IMR-90 (cell line): ENCODE results near the gene PHGDH. TPM values are rescaled to one million over a fixed set of nuclear protein-coding genes. Genes with fewer than 3 reads are reported as not detected.

Experiments used
- ATAC-seq: fragments of 200-7000 bp; cut with Tn5 transposase; 2 replicates; pipeline ENCODE4 v1.9.1; 2020; ENCODE audit warnings: low read depth, mild to moderate bottlenecking, moderate library complexity
- BruUV-seq: library from RNA; stranded (reverse); fragments of 400-500 nt; replicated peaks from 2 replicates; lab custom pipeline; 2021; lab: Mats Ljungman, UMichigan
- CTCF ChIA-PET: fragments of 300-600 bp; formaldehyde crosslinking; extraction: SDS; loops from one replicate; lab custom pipeline; 2021; ENCODE audit warnings: antibody characterized with exemption; lab: Yijun Ruan, JAX
- POLR2A ChIA-PET: fragments of 300-600 bp; sonication (Branson Sonifier 250); formaldehyde crosslinking; loops from one replicate; lab custom pipeline; 2022; ENCODE audit warnings: antibody characterized with exemption; ENCODE audit not compliant: unreplicated experiment; lab: Charles Lee
- DNase-seq: peaks from one replicate; pipeline ENCODE4 v3.0.0; 2013
- H2AFZ ChIP-seq: replicated peaks from 2 replicates; pipeline ENCODE3; 2013; ENCODE audit warnings: low read length, mild to moderate bottlenecking; ENCODE audit not compliant: poor library complexity
- H2AK5ac ChIP-seq: 2 replicates; pipeline ENCODE4 v1.6.1; 2013; ENCODE audit warnings: low read depth, low read length, inconsistent platforms
- H2AK9ac ChIP-seq: replicated peaks from 2 replicates; pipeline ENCODE3; 2013; ENCODE audit warnings: mild to moderate bottlenecking, low read depth, low read length, moderate library complexity; ENCODE audit not compliant: poor library complexity
- H2BK120ac ChIP-seq: 2 replicates; pipeline ENCODE4 v1.6.1; 2013; ENCODE audit warnings: low read depth, low read length, inconsistent platforms
- H2BK15ac ChIP-seq: 3 replicates; pipeline ENCODE4 v1.6.1; 2013; ENCODE audit warnings: low read depth, low read length, inconsistent platforms
- H2BK20ac ChIP-seq: 2 replicates; pipeline ENCODE4 v1.6.1; 2013; ENCODE audit warnings: low read depth, mild to moderate bottlenecking, inconsistent platforms, low read length, moderate library complexity
- H2BK5ac ChIP-seq: 2 replicates; pipeline ENCODE4 v1.6.1; 2013; ENCODE audit warnings: mild to moderate bottlenecking, low read depth, low read length, inconsistent platforms; ENCODE audit not compliant: poor library complexity, severe bottlenecking
- H3K14ac ChIP-seq: replicated peaks from 2 replicates; pipeline ENCODE4 v1.6.1; 2013; ENCODE audit warnings: low read depth, low read length, inconsistent platforms
- H3K18ac ChIP-seq: 2 replicates; pipeline ENCODE4 v1.6.1; 2013; ENCODE audit warnings: low read depth, low read length, control low read depth
- H3K23ac ChIP-seq: 2 replicates; pipeline ENCODE4 v1.6.1; 2013; ENCODE audit warnings: low read depth, low read length, inconsistent platforms
- H3K27ac ChIP-seq: 2 replicates; pipeline ENCODE4 v1.5.1; 2013; ENCODE audit warnings: mild to moderate bottlenecking, control low read depth, low read length; ENCODE audit not compliant: insufficient read depth
- H3K27me3 ChIP-seq: 2 replicates; pipeline ENCODE4 v1.6.1; 2013; ENCODE audit warnings: low read length; ENCODE audit not compliant: control insufficient read depth, insufficient read depth
- H3K36me3 ChIP-seq: 2 replicates; pipeline ENCODE4 v1.6.1; 2013; ENCODE audit warnings: low read length, mixed read lengths; ENCODE audit not compliant: control insufficient read depth, insufficient read depth
- H3K4ac ChIP-seq: 2 replicates; pipeline ENCODE4 v1.6.1; 2013; ENCODE audit warnings: low read depth, low read length, inconsistent platforms
- H3K4me1 ChIP-seq: 2 replicates; pipeline ENCODE4 v1.6.1; 2013; ENCODE audit warnings: low read length, mixed read lengths; ENCODE audit not compliant: control insufficient read depth, insufficient read depth
- H3K4me2 ChIP-seq: 2 replicates; pipeline ENCODE4 v1.6.1; 2013; ENCODE audit warnings: low read depth, mild to moderate bottlenecking, control low read depth, low read length, moderate library complexity
- H3K4me3 ChIP-seq: 2 replicates; pipeline ENCODE4 v1.5.1; 2013; ENCODE audit warnings: low read depth, mild to moderate bottlenecking, control low read depth, low read length, moderate library complexity; ENCODE audit not compliant: insufficient read depth
- H3K56ac ChIP-seq: 2 replicates; pipeline ENCODE4 v1.6.1; 2013; ENCODE audit warnings: low read length, inconsistent platforms; ENCODE audit not compliant: insufficient read depth; ENCODE audit errors: extremely low read depth
- H3K79me1 ChIP-seq, 2 experiments: 2 replicates each; pipeline ENCODE4 v1.6.1; 2013; ENCODE audit warnings: low read length in 2 of 2, inconsistent platforms in 1 of 2, low read depth in 1 of 2
- H3K9ac ChIP-seq: 2 replicates; pipeline ENCODE4 v1.6.1; 2013; ENCODE audit warnings: low read depth, low read length, control low read depth
- H3K9me1 ChIP-seq: 2 replicates; pipeline ENCODE4 v1.6.1; 2013; ENCODE audit warnings: low read length, inconsistent platforms; ENCODE audit not compliant: insufficient read depth
- H3K9me3 ChIP-seq: 2 replicates; pipeline ENCODE4 v1.6.1; 2013; ENCODE audit warnings: low read length; ENCODE audit not compliant: control insufficient read depth, insufficient read depth
- H4K20me1 ChIP-seq: 2 replicates; pipeline ENCODE4 v1.6.1; 2013; ENCODE audit warnings: low read length, inconsistent platforms; ENCODE audit not compliant: insufficient read depth
- H4K5ac ChIP-seq: 2 replicates; pipeline ENCODE4 v1.6.1; 2013; ENCODE audit warnings: mild to moderate bottlenecking, low read depth, low read length, control low read depth
- H4K8ac ChIP-seq, 2 experiments: 2 replicates each; pipeline ENCODE4 v1.6.1; 2013; ENCODE audit warnings: low read depth in 2 of 2, low read length in 2 of 2, control low read depth in 1 of 2, inconsistent platforms in 1 of 2
- H4K91ac ChIP-seq: 2 replicates; pipeline ENCODE4 v1.6.1; 2013; ENCODE audit warnings: low read depth, low read length, inconsistent platforms; ENCODE audit not compliant: insufficient read depth
- BHLHE40 ChIP-seq: fragments of 150-350 bp; IDR thresholded peaks from 2 replicates; pipeline ENCODE4 v1.6.1; 2016; ENCODE audit warnings: mild to moderate bottlenecking, low read depth, low read length
- CEBPB ChIP-seq: IDR thresholded peaks from 2 replicates; pipeline ENCODE4 v1.6.1; 2012; ENCODE audit warnings: low read depth, low read length, improper control_type of control experiment
- MAZ ChIP-seq: IDR thresholded peaks from 2 replicates; pipeline ENCODE4 v1.6.1; 2012; ENCODE audit warnings: low read depth, mild to moderate bottlenecking, low read length, improper control_type of control experiment, moderate library complexity, borderline replicate concordance
- MXI1 ChIP-seq: IDR thresholded peaks from 2 replicates; pipeline ENCODE4 v1.6.1; 2012; ENCODE audit warnings: low read depth, mild to moderate bottlenecking, low read length, moderate library complexity, borderline replicate concordance
- POLR2A ChIP-seq: IDR thresholded peaks from 2 replicates; pipeline ENCODE4 v1.6.1; 2012; ENCODE audit warnings: mild to moderate bottlenecking, low read depth, low read length
- SMC3 ChIP-seq: fragments of 150-350 bp; IDR thresholded peaks from 2 replicates; pipeline ENCODE4 v1.6.1; 2016; ENCODE audit warnings: low read depth, mild to moderate bottlenecking, antibody characterized with exemption, low read length, moderate library complexity
- WGBS, 2 experiments: methylation state at CpG; one replicate each; pipeline versions ENCODE4 v1.1.5 to v1.1.7; 2013; ENCODE audit warnings: missing lambda C conversion rate in 2 of 2; ENCODE audit not compliant: insufficient read length in 1 of 2; ENCODE audit errors: extremely low coverage in 2 of 2; 5-methylcytosine and 5-hydroxymethylcytosine counted together
- dilution Hi-C: fragments of 300-500 bp; cut with HindIII; formaldehyde crosslinking; loops from one replicate; pipeline ENCODE4 v1.14.3; 2018; ENCODE audit warnings: low sequenced_read_pairs; ENCODE audit not compliant: unreplicated experiment
- in situ Hi-C: fragments of 300-500 bp; cut with MboI; formaldehyde crosslinking; loops from 3 replicates; pipeline ENCODE4 v1.14.3; 2019; ENCODE audit warnings: low sequenced_read_pairs, inconsistent platforms, mixed read lengths
- intact Hi-C: fragments of 100-400 bp; cut with micrococcal nuclease; formaldehyde crosslinking; loops from 2 replicates; pipeline ENCODE4 v1.10.0; 2022
- polyA plus RNA-seq, 3 experiments: library from polyadenylated mRNA; depleted of rRNA; stranded (reverse); fragments of >200 nt; gene quantifications; 2 replicates each; pipeline ENCODE4 v1.2.3, GENCODE V29; 2012; ENCODE audit warnings: low replicate concordance in 1 of 3
- total RNA-seq: library from RNA; depleted of rRNA; stranded (reverse); fragments of >200 nt; gene quantifications from 2 replicates; pipeline ENCODE4 v1.2.3, GENCODE V29; 2012
- TF ChIP-seq, protein P1 (sequence below): conservative IDR thresholded peaks from 2 replicates; pipeline ENCODE4 v1.5.1; 2012; ENCODE audit warnings: mild to moderate bottlenecking, low read depth, low read length, improper control_type of control experiment

The PHGDH gene
- total and polyA plus RNA-seq, 2 of the 4 experiments (the other 2 are of a cell fraction) = 87.9 to 331 TPM

- in situ Hi-C loops (no loop called here), intact Hi-C loops (loop anchor here (5.0 kb wide), 2 partner anchors 65 to 1785 kb away; partner anchors contain the start of genes GDAP2, WDR3 and ZNF697), dilution Hi-C loops (no loop called here)
- peak overlapping the region; percentile 85; the same call in 2 of the 3 replicates for H2BK15ac ChIP-seq
- peak overlapping the region; percentile 96 for H4K91ac ChIP-seq
- H3K9ac ChIP-seq = peak overlapping the region; percentile 93
- H2AK9ac ChIP-seq = peak overlapping the region; percentile 98
- 0% methylated on average over 2 of the region's 51 CpGs; no CpG with 5 or more reads in 1 of the 2 experiments for WGBS, 2 experiments
- H3K4me3 ChIP-seq = peak overlapping the region; percentile 78
- peaks cover 29% of the 10 kb centered on the region for H3K9me1 ChIP-seq
- H2AK5ac ChIP-seq = no peak overlapping the region
- H3K23ac ChIP-seq = peak overlapping the region; percentile 95
- no peaks in the 10 kb centered on the region for H3K9me3 ChIP-seq
- peak overlapping the region; percentile 82 to 90 for H4K8ac ChIP-seq
- H2BK20ac ChIP-seq = peak overlapping the region; percentile 78; the same call in 1 of the 2 replicates
- ATAC-seq = peak; percentile 83
- peak overlapping the region; percentile 82 for H3K4me2 ChIP-seq
- peaks cover 11% of the 10 kb centered on the region for H3K27me3 ChIP-seq
- H3K4me1 ChIP-seq = peaks cover 19% of the 10 kb centered on the region
- no peaks in the 10 kb centered on the region for H3K36me3 ChIP-seq
- peak overlapping the region; percentile 67 for H3K18ac ChIP-seq
- peak overlapping the region; percentile 84 for H3K14ac ChIP-seq
- DNase-seq = peak; percentile 95
- peak overlapping the region; percentile 97 for H3K4ac ChIP-seq
- TF ChIP-seq SMC3 = no peak
- 0 out of 2 replicates have a peak, but pooled peaks have one; percentile 4 for TF ChIP-seq BHLHE40
- TF ChIP-seq MXI1 = peak; percentile 38; the same call in 1 of the 2 replicates
- TF ChIP-seq, protein P1, sequence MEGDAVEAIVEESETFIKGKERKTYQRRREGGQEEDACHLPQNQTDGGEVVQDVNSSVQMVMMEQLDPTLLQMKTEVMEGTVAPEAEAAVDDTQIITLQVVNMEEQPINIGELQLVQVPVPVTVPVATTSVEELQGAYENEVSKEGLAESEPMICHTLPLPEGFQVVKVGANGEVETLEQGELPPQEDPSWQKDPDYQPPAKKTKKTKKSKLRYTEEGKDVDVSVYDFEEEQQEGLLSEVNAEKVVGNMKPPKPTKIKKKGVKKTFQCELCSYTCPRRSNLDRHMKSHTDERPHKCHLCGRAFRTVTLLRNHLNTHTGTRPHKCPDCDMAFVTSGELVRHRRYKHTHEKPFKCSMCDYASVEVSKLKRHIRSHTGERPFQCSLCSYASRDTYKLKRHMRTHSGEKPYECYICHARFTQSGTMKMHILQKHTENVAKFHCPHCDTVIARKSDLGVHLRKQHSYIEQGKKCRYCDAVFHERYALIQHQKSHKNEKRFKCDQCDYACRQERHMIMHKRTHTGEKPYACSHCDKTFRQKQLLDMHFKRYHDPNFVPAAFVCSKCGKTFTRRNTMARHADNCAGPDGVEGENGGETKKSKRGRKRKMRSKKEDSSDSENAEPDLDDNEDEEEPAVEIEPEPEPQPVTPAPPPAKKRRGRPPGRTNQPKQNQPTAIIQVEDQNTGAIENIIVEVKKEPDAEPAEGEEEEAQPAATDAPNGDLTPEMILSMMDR = no peak
- TF ChIP-seq CEBPB = peak; percentile 98
- TF ChIP-seq POLR2A = peak; percentile 69; the same call in 1 of the 2 replicates
- peak; percentile 83; the same call in 1 of the 2 replicates for TF ChIP-seq MAZ
- H2BK5ac ChIP-seq = peak overlapping the region; percentile 59
- peak overlapping the region; percentile 91 for H2AFZ ChIP-seq
- H2BK120ac ChIP-seq = peak overlapping the region; percentile 89
- peak overlapping the region; percentile 92 for H3K56ac ChIP-seq
- peak overlapping the region; percentile 84 for H3K27ac ChIP-seq
- peaks cover 31 to 42% of the 10 kb centered on the region in 2 experiments for H3K79me1 ChIP-seq
- CTCF ChIA-PET = interaction anchor here (0.7 to 0.9 kb wide), 2 partner anchors 10 to 37 kb away, joined by 3 read pairs; no protein-coding TSS in a partner anchor
- peaks cover 34% of the 10 kb centered on the region for H4K20me1 ChIP-seq
- no peak overlapping the region; the same call in 1 of the 2 replicates for H4K5ac ChIP-seq
- BruUV-seq = no TSS peak
- POLR2A ChIA-PET = no interaction called here
Observed at GRCh38 chr1:119712342-119713038, 756 bp downstream of the PHGDH start.
